ENCODE results near the gene INO80D.
"Not testable (repeated sequence)": the region's sequence is repeated elsewhere in the genome, so short reads cannot be mapped to it uniquely, and the experiment has no call there.

Gene INO80D, protein sequence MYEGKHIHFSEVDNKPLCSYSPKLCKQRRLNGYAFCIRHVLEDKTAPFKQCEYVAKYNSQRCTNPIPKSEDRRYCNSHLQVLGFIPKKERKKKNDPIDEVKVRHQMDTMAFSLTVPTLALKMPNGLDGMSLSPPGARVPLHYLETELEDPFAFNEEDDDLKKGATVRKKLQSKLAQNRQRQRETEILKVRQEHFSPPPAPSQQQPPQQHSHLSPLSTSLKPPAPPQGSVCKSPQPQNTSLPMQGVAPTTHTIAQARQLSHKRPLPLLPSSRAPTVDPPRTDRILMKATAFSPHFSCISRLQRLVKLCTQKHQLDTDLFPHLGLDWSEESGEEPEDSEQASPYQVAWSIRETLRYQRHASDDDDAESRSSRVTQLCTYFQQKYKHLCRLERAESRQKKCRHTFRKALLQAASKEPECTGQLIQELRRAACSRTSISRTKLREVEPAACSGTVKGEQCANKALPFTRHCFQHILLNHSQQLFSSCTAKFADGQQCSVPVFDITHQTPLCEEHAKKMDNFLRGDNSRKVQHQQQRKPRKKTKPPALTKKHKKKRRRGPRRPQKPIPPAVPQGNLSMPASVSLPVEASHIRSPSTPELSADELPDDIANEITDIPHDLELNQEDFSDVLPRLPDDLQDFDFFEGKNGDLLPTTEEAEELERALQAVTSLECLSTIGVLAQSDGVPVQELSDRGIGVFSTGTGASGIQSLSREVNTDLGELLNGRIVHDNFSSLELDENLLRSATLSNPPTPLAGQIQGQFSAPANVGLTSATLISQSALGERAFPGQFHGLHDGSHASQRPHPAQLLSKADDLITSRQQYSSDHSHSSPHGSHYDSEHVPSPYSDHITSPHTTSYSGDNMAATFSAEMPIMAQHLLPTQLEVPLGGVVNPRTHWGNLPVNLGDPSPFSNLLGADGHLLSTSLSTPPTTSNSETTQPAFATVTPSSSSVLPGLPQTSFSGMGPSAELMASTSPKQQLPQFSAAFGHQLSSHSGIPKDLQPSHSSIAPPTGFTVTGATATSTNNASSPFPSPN

DNA sequence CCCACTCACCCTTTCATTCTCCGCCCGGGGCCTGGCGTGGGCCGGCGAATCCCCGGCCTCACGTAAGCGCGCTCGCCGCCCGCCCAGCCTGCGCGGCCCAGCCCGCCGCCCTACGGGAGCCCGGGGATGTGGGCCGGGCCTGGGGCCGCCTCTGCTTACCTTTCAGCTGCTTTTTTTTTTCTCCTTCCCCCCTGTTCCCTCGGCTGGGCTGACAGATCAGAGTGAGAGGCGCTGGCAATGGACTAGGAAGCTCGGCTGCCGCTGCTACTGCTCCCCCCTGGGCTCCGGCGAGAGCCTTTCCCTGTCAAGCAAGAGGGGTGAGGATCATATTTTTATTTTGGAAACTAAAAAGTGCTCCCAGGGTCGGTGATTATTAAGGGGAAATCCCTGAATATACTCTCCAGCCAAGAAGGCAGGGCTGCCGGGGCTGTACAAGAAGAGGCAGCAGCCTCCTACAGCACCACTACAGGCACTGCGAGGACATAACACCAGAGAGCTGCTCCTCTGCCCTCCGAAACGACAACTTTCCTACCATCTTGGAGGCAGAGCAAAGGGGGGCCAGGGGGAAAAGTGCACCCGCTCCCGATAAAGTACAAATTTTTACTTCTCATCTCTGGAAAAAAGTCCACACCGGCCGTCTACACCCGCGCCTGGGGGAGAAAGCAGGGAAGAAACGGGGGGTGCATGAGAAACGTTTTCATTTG, at the start of gene INO80D:
TSS of gene INO80D (minus strand) at position 433 of the 704 bp plus-strand sequence. CDS start 23,158 bp downstream, outside the sequence.
- peak; percentile 90 for DNase-seq

DNA sequence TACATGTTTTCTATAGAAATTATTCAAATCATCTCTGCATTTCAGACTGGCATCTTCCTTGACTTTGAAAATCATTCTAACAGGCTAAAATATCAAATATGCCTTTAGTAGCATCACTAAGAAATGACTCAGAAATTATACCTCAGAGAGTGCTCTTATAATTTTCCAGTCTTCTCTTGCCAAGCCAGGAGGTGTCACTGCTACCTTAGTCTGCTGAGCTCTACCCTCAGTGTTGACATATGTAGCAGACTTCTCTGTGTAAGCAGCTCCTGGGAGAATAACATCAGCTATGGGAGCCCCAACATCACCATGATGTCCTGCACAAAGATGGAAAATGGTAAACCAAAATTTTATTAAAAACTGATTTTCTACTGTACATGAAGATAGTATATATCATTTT, 41.7 kb upstream of the INO80D start:
- DNase-seq: no peak

DNA sequence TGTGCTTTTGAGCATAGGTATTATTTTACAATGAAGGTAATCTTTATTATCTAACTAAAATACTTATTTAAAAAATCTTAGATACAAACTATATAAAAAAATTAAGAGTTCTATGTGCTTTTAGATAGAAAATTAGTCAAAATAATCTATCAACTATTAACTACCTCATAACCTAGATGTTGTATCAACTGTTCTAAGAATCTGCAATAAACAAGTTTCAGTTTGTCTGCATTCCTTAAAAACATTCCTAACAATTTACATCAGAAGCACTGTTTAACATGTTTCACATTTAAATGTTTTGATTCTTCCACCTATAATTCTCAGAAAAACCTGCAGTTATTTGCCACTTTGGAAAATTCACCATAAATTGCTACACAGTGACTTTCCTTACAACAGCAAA, 39.9 kb upstream of the INO80D start:
- no peak for DNase-seq

DNA sequence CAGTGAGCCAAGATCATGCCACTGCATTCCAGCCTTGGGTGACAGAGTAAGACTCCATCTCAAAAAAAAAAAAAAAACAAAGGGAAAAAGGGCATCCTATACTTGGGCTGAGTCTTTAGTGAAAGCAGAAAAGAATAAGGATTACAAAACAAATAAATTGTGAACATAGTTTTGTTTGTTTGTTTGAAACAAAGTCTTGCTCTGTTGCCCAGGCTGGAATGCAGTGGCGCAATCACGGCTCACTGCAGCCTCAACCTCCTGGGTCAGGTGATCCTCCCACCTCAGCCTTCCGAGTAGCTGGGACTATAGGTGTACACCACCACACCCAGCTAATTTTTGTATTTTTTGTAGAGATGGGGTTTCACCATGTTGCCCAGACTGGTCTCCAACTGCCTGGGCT, 36.6 kb upstream of the INO80D start:
- not testable (repeated sequence) for DNase-seq

DNA sequence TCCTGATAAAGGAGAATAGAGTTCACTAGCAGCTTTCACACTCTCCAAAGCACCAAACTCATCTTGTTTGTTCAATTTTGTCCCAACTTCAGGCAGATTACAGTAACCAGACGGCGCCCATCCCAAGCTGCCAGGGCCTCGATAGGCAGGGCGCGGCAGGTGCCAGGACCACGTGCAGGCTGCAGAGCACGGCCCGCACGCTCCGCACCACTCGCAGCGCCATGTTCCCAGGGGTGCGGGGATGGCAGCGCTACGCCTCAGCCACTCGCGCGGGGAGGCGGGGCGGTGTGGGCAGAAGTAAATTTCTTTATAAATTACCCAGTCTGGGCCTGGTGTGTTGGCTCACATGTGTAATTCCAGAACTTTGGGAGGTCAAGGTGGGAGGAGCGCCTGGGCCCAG, 30.3 kb upstream of the INO80D start:
- no peak for DNase-seq

DNA sequence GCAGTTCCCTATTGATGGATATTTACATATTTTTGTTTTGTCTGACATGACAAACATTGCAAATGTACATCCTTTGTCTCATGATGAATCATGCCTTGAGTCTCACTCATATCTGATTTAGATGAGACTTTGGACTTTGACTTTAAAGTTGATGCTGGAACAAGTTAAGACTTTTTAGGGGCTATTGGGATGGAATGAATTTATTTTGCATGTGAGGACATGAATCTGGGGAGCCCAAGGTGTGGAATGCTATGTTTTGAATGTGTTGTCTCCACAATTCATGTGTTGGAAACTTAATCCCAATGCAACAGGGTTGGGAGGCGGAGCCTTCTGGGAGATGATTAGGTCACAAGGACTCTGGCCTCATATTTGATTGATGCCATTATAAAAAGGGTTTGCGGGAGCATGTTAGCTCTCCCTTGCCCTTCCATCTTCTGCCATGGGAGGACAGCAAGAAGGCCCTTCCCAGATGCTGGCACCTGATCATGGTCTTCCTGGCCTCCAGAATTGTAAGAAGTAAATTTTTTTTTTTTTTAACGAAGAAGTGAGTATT, 29.1 kb upstream of the INO80D start:
- DNase-seq: no peak

DNA sequence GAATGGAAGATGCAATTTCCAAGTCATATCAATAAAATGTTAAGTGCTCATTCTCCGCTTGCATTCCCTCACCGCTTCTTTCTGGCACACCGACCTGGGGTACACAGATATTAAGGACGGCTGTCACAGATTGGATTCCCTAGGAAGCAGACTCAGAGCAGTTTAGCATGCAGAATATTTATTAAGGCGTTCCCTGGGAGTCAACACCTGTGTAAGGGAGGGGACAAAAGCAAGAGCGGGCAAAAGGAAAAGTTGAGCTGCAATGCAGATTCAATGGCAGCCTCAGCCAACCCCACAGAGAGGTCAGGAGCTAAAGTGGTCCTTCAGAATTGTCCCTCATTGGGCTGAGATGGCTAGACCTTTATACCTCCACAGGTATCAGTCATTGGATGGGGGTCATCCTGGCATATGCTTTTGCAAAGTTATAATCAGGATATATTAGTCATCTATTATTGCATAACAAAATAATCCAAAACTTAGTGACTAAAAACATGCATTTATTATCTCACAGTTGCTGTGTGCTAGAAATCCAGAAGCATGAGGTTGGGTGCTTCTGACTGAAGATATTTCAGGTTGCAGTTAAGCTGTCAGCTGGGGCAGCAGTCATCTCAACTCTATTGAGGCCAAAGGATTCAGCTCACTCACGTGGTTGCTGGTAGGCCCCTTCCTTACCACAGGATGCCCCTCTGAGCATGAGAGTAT, 27.0 kb upstream of the INO80D start:
- no peak for DNase-seq

DNA sequence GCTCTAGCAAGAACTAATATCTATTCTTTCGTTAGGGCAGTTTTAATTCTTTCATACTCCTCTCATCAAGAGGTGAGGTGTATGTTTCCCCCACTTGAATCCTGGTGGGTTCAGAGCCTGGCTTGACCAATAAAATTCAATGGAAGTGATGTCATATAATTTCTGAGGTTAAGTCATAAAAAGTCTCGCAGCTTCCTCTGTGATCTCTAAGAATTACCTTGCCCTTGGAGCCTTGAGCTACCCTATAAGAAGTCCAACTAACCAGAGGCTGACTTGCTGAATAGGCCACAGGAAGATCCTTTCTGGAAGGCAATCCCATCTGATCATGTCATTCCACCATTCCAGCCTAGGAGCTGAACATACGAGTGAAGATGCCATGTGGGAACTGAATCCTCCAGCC, 26.1 kb upstream of the INO80D start:
- DNase-seq: no peak

DNA sequence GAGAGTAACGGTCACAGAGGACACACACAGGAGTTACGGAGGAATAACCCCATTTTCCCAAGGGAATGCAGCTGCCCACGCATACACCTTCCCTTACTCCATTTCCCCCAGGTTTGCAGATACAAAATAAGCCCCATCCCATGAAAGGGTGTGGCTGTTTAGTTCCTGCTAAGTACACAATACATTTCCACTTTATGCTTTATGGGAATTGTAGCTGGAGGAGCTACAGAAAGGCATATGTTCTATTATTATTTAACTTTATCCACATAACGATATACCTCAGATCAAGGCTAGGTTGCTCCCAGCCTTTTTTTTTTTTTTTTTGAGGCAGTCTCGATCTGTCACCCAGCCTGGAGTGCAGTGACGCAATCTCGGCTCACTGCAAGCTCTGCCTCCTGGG, 22.7 kb upstream of the INO80D start:
- DNase-seq: no peak

DNA sequence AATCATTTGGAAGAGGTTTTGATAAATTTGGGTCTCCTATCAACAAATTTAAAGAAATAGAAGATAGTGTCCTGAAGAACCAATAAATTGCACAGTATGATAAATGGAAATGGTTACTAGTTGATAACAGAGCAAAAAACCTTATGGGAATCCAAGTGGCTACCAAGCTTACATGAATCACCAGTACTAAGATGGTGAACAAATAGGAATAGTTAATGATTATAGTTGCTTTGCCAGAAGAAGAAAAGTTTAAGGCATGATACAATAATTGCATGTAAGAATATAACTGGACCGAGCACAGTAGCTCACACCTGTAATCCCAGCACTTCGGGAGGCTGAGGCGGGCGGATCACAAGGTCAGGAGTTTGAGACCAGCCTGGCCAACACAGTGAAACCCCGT, 19.6 kb upstream of the INO80D start:
- DNase-seq: no peak

DNA sequence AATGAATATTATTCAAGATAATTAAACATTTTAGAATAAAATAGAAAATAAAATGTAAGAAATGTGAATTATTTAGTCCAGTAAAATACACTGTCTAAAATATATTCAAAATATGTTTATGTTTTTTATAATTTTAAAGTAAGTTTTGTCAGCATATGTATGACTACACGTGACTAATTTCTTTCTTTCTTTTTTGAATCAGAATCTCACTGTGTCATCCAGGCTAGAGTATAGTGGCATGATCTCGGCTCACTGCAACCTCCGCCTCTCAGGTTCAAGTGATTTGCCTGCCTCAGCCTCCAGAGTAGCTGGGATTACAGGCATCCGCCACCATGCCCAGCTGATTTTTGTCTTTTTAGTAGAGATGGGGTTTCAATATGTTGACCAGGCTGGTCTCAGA, 19.1 kb upstream of the INO80D start:
- no peak for DNase-seq

DNA sequence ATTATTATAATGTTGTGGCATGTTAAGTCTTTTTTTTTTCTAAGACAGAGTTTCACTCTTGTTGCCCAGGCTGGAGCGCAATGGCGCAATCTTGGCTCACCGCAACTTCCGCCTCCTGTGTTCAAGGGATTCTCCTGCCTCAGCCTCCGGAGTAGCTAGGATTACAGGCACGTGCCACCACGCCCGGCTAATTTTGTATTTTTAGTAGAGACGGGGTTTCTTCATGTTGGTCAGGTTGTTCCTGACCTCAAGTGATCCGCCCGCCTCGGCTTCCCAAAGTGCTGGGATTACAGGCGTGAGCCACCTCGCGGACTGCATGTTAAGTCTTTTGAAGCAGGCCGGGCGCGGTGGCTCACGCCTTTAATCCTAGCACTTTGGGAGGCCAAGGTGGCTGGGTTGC, 12.9 kb upstream of the INO80D start:
- DNase-seq: not testable (repeated sequence)

DNA sequence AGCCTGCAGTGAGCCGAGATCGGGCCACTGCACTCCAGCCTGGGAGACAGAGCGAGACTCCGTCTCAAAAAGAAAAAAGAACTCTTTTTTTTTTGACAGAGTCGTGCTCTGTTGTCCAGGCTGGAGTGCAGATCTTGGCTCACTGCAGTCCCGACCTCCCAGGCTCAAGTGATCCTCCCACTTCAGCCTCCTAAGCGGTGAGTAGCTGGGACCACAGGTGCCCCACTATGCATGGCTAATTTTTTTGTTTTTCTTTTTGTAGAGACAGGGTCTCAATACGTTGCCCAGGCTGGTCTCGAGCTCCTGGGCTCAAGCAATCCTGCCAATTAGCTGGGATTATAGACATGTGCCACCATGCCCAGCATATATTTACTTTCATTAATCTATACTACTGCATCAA, 12.5 kb upstream of the INO80D start:
- no peak for DNase-seq

DNA sequence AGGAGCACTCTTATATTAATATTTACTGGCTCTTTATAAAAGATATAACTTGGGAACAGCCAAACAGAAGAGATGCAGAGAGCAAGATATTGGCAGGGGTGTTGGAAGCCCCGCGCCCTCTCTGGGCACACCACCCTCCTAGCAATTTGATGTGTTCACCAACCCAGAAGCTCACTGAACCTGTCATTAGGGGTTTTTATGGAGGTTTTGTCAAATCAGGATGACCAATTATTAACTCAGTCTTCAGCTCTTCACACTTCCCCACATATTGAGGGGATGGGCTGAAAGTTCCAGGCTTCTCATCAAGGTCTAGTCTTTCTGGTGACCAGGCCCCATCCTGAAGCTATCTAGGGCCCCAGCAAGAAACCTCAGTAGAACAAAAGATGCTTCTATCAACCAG, 10.9 kb upstream of the INO80D start:
- no peak for DNase-seq

DNA sequence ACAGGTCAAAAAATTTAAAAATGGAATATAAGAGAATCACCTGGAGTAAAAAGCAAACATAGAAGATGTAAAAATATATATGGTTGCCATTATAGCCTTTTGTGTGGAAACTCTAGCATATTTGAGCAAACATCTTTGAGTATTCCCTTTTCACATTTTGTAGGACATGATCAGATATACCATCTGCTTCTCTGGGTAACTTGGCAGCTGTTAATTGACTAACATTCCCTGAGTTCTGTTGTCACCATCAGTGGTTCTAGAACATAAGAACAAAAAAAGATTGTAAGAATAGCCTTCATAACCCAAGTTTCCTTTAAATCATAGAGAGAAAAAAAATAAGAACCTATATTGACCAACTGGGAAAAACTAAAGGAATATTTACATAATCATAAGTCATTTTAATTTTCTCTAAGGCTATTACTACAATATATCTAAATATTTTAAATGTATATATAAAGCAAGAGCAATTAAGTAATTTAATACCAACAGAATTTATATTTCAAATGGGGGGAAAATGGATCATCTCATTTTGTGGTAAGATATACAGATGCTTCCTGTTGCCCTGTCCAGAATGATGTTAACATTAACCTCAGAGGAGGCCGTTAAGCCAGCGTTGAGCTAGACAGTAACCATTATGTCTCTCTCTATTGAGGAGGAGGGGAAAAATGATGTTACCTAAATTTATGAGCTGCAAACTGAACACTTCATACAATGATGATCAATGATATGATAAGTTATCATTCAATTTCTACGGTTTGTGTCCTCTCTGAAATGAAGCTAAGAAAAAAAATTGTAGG, 9.8 kb upstream of the INO80D start:
- no peak for DNase-seq

DNA sequence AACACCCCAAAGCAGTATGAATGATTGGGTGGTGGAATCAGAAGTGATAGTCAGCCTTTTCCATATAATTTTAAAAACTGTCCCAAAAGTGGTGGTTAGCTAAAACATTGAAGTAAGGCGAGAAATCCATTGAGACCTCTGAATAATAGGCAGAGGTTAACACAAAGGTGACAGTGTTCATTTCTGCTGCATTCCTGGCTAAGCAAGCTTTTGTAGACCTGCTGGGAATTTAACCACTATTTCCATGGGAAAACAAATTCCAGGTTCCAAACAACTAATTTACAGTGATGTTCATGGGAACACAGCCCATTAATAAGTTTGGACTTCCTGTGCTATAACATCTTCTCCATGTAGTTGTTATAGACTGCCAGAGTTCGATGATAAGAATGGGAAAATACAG, 6.3 kb upstream of the INO80D start:
- DNase-seq: no peak

DNA sequence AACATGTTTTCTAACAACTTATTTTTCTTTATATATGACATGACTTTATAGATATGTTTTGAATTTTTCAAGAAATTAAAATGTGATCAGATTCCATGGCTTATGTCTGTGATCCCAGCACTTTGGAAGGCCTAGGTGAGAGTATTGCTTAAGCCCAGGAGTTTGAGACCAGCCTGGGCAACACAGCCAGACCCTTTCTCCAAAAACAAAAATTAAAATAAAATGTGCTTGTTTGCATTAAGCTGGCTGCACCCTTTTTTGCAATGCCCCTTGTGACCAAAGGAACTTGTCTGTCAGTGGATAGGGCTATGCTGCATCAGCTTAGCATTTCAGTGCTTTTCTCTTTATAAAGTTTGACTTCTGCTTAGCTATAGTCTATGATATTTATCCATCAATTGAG, 2.3 kb upstream of the INO80D start:
- DNase-seq: no peak

DNA sequence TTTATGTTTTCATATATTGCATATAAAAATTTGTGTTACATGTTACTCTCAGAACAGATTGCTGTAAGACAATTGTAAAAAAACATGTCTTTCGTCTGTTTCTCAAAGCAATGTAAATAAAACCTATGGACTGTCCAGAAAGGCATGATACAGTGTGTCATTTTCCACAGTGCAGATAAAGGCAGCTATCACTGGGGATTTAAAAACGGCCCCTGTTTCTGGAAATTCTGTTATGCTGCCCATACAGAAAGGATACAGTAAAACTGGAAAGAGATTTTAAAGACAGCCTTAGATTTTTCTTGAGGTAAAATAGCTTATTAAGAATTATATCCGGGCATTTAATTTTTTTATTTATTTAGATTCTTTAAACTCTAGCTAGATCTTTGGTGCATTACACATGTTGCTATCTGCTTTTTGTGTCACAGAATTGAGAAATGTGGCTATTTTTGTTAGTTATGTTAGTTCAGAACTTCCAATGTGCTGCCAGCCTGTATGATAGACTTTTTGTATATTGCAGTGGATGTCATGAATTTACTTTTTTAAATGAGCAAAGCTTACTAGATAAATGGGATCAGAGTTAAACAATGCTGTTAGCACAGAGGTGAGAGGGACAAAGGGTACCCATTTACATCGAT, 859 bp upstream of the INO80D start:
- no peak for DNase-seq

DNA sequence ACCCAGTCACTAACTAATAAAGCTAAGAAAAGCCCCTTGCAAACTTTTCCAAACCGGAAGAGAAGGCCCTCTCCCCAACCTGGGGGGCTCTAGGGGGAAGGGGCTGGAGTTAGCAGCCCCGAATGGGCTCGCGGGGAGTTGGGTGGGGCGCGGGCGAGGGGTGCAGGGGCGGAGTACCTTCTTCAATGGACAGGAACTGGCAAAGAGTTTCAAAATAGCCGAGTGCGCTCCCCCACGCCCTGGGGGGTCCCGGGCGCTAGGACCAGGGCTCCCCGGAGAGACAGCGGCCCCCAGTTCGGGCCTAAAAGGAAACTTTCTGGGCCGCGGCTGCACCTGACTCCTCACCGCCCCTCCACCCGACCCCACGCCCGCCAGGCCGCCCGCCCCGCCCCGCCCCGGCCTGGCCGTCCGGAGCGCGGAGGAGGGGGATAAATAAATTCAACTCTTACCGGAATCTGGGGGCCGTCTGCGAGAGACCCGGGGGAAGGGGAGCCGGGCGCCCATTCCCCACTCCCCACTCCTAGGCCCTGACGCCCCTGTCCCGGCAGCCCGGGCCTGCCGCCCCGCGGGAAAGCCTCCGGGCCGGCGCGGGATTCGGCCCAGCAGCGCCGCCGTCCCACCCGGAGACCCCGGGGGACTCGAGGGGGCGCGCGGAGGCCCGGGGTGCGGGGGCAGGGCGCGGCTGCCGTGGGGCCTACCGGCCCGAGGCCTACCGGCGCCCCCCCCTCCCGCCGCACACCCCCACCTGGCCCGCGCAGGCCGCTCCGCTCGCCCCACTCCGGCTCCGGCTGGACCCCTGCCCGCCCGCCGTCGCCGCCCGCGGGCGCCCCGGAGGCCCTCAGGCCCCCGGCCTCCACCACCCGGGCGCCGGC, 868 bp downstream of the INO80D start:
- peak; percentile 30 for DNase-seq

DNA sequence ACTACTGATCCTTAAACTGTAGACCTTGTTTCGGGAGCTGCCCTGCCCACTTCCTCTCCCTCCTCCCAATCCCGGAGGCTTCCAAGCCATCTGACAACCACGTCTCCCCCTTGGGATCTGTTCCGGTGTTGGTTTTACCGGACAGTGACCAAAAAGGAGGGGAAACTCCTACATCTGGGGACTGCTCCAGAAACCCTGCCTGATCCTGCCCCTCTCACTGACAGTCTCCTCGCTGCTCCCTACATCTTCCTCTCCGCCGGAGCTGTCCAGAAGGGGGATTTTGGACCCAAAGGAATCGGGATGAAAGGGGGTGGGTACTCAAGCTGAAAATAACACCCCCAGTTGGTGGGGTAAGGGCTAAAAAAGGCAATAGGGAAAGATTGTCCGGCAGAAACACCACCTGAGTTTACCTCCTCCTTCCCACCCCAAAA, 1.5 kb downstream of the INO80D start:
- DNase-seq: peak; percentile 17

All from CD4-positive, alpha-beta T cell treated with Interleukin-4 for 4 hours (primary cell).